ENCODE measurements around the gene KCNH4. TPM values are rescaled to one million over a fixed set of nuclear protein-coding genes. Genes with fewer than 3 reads are reported as not detected.
A peak's percentile ranks its signal among the peaks of the same experiment; 100 is the strongest.

Gene KCNH4
- total and polyA plus RNA-seq, 9 of the 15 experiments (the other 6 are each of a cell fraction or from before 2014, with no cell fraction given), result 0.10 to 1.8 (median 0.50) TPM

- TF ChIP-seq ZNF407 (IDR thresholded peaks at IDR 0.05; ENCODE audit: low read depth) (no peak), EP300 (IDR thresholded peaks at IDR 0.05; ENCODE audit: low read length) (no peak), NR3C1 (CRISPR knock-in tag; IDR thresholded peaks at IDR 0.05) (peak; percentile 89; the same call in 1 of the 2 replicates), PHB2 (IDR thresholded peaks at IDR 0.05; ENCODE audit: low read depth) (no peak), FOXM1 (IDR thresholded peaks at IDR 0.05; ENCODE audit: low read depth) (no peak), FOXM1 (CRISPR knock-in tag; IDR thresholded peaks at IDR 0.05; ENCODE audit: low read depth) (no peak), ZNF316 (IDR thresholded peaks at IDR 0.05) (no peak), HBP1 (CRISPR knock-in tag; IDR thresholded peaks at IDR 0.05) (0 out of 2 replicates have a peak, but pooled peaks have one; percentile 43), ZBTB8A (IDR thresholded peaks at IDR 0.05; ENCODE audit: partially characterized antibody) (no peak), NFIC (IDR thresholded peaks at IDR 0.05) (no peak), ARID4B (CRISPR knock-in tag; IDR thresholded peaks at IDR 0.05) (0 out of 2 replicates have a peak, but pooled peaks have one; percentile 30), SMAD2 (IDR thresholded peaks at IDR 0.05; ENCODE audit: low read depth, low read length) (no peak), BRD4 (IDR thresholded peaks at IDR 0.05) (no peak), PTBP1 (IDR thresholded peaks at IDR 0.05; ENCODE audit: low read depth, low read length) (no peak)
These were observed 3.1 kb upstream of the KCNH4 start (continued) for GRCh38 chr17:42183741-42184711.

Measured in K562 (cell line).